GM12864 (cell line): ENCODE results near the gene PSMA8.
A peak's percentile ranks its signal among the peaks of the same experiment; 100 is the strongest.

Source experiments
- DNase-seq: peaks from one replicate; pipeline ENCODE4 v3.0.0-alpha.2; 2011; ENCODE audit warnings: low read depth
- H3K4me3 ChIP-seq: 2 replicates; pipeline ENCODE4 v1.5.1; 2011; ENCODE audit warnings: mild to moderate bottlenecking, low read depth, low read length, control low read depth
- TF ChIP-seq, protein P1 (sequence below): IDR thresholded peaks from 2 replicates; pipeline ENCODE4 v1.5.1; 2011; ENCODE audit warnings: low read depth, mild to moderate bottlenecking, moderate library complexity, low read length, control low read depth, inconsistent platforms; ENCODE audit errors: missing control alignments

The PSMA8 gene

DNA sequence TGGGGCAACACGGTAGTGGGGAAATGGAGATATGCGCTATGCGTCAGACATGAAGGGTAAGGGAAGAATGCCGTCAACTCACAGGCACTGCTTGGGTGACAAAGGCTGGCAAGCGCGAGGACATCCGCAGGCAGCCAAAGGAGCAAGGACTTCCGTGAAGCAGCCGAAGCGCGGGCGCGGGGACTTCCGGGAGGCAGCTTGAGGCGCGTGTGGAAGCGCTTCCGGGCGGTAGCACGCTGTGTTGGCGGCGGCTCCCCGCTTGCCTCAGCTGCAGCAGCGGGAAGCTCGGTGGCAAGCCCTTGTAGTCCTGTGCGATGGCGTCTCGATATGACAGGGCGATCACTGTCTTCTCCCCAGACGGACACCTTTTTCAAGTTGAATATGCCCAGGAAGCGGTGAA is at the start of gene PSMA8:
Gene PSMA8 (plus strand): TSS at position 218 of the 400 bp plus-strand sequence. CDS start 97 bp downstream, at position 315.
- no peak within 1 kb of the TSS for H3K4me3 ChIP-seq

DNA sequence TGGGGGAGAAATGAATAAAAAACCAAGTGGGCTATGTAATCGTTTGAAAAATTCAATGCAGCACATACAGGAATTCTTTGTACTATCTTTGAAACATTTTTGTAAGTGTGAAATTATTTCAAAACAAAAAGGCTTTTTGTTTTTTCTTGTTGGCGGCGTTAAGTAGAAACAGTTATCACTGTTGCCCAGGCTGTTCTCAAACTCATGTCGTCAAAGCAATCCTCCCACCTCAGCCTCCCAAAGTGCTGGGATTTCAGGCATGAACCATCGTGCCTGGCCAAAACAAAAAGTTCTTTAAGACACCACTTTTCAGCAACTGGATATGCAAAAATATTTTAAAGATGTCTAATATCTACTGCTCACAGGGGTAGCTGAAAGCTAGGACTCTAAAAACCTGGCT is 48.6 kb upstream of the PSMA8 start:
- no peak for DNase-seq
- TF ChIP-seq, protein P1, sequence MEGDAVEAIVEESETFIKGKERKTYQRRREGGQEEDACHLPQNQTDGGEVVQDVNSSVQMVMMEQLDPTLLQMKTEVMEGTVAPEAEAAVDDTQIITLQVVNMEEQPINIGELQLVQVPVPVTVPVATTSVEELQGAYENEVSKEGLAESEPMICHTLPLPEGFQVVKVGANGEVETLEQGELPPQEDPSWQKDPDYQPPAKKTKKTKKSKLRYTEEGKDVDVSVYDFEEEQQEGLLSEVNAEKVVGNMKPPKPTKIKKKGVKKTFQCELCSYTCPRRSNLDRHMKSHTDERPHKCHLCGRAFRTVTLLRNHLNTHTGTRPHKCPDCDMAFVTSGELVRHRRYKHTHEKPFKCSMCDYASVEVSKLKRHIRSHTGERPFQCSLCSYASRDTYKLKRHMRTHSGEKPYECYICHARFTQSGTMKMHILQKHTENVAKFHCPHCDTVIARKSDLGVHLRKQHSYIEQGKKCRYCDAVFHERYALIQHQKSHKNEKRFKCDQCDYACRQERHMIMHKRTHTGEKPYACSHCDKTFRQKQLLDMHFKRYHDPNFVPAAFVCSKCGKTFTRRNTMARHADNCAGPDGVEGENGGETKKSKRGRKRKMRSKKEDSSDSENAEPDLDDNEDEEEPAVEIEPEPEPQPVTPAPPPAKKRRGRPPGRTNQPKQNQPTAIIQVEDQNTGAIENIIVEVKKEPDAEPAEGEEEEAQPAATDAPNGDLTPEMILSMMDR, result no peak
- H3K4me3 ChIP-seq, result no peak overlapping the region

More for the DNA sequence above, at the start of gene PSMA8:
- no peak for DNase-seq
- TF ChIP-seq, protein P1, result no peak

DNA sequence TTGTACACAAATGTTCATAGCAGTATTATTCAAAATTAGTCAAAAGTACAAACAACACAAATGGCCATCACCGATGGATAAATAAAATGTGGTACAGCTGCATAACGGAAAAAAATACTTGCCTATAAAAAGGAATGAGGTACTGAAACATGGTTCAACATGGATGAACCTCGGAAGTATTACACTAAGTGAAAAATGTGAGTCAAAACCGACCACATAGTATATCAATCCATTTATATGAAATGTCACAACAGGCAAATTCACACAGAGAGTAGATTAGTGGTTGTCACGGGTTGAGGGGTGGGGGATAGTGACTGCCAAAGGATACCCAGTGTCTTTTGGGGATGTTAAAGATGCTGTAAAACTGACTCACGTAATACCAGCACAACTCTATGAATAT is 46.7 kb upstream of the PSMA8 start:
- TF ChIP-seq, protein P1, result no peak
- DNase-seq, result no peak
- no peak overlapping the region; the same call in 1 of the 2 replicates for H3K4me3 ChIP-seq

DNA sequence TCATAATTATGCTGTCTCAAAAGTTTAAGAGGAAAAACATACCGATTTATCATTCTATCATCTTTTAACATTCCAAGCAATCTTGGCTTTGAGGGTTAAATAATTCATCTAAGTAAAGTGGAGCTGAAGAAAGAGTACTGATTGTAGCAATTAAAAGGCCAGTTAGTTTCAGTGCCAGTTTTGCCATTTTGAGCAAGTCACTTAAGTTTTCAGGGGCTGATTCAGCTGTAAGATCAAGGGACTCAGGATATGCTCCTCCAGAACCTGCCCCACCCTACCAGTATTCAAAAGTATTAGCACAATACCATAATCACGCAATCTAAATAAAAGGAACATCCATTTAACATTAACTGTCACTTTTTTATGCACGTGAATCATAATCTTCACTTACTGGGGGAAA is 45.2 kb upstream of the PSMA8 start:
- H3K4me3 ChIP-seq, result peak overlapping the region; percentile 98
- DNase-seq, result no peak

DNA sequence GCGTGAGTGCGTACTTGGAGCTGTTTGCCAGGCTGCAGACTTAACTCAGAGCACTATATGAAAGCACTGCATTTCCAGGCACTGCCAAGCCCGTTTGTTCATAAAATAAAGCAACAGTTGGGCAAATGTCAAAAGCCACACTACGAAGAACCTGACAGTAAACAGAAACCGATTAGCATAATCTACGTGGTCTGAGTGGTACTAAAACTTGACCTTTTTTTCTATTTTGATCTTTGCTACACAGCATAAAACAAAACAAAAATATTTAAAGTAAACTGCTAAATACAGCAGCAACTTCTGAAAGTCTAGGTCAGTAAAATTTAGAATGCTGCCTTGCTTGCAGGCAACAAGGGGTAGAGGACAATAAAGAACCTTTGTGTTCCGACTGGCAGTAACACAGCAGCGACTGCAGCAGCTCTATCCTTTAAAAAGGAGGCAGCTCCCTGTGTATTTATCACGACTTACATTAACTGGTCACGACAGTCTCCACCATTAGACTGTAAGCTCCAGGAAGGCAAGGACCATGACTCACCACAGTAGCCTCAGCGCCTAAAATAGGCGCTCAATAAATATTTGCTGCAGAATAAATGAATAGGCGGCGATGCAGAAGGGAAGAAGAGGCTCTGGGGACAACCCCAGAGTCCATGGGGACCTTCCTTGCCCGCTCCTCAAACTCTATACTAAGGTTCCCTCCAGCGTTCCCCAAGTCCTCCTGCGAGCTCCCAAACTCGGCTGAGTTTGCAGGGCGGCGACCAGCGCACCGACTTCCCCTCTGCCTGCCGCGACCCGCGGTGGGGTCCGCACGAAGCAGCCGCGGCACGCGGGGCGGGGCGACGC is 44.2 kb upstream of the PSMA8 start:
- DNase-seq, result peak; percentile 16
- TF ChIP-seq, protein P1, result no peak

More for the DNA sequence above, 45.2 kb upstream of the PSMA8 start:
- TF ChIP-seq, protein P1, result no peak

DNA sequence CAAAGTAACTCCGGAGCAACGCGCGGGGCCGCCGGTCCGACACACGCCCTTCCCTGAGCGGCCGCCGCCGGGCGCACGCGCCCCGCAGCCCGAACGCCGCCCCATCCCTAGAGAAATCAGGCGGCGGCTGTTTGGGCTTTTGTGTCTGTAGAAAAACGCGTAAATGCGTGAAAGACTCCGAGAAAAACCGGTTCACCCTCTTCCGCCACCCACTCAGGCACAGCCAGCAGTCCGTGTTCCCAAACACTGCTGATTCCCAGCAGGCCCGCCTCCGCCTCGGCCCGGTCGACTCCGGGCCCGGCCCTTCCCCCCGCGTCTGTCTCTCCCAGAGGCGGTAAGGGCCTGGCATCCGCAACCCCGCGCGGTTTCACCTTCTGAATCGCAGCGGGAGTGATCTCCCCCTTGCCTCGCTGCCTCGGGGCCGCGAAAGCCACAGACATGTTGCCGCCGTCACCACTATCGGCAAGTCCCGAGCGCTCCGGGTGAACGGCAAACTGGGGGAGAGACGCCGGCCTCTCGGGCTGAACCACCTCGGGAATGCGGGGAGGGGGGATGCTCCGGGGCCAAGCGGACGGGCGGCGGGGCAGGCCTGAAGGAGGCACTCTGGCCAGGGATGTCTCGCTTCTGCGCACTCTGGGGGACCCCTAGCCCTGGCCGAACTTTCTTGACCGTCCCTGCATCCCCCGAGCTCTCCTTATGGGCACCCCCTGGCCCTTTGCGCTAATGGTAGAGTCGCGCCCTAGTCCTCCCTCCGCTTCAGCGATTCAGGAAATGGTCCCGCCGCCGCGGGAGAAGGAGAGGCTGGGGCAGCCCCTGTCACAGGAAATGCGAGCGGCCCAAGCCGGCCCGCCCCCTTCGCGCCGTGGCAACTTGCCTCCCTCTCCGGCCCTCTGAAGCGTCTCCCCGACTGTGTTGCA is 43.3 kb upstream of the PSMA8 start, which contains the start of gene SS18:
Gene SS18 (minus strand): TSS at position 484 of the 917 bp plus-strand sequence. CDS start 44 bp downstream, at position 440.
- peak; percentile 85 for DNase-seq
- H3K4me3 ChIP-seq, result peak within 1 kb of the TSS; percentile 98
- TF ChIP-seq, protein P1, result no peak

More for the DNA sequence above, 44.2 kb upstream of the PSMA8 start:
- peak overlapping the region; percentile 98 for H3K4me3 ChIP-seq
